ENCODE data around the gene TYK2.

DNA sequence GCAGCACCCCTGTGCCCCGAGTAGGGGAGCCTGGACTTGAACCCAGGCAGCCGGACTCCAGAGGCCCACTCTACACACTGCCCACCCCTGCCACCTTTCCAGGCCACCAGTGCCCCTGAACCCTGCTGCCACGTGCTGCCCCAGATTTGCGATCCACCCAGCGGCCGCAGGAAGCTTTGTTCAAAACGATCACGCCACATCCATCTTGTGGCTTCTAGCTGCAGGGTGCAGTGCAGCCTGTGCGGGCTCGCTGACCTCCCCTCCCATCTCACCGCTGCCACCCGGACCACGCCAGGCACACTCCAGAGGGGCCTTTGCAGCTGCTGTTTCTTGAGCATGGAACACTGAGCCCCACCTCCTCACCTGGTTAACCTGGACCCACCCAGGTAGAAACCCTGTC lies 50.8 kb downstream of the TYK2 start:
- TF ChIP-seq, protein P1, sequence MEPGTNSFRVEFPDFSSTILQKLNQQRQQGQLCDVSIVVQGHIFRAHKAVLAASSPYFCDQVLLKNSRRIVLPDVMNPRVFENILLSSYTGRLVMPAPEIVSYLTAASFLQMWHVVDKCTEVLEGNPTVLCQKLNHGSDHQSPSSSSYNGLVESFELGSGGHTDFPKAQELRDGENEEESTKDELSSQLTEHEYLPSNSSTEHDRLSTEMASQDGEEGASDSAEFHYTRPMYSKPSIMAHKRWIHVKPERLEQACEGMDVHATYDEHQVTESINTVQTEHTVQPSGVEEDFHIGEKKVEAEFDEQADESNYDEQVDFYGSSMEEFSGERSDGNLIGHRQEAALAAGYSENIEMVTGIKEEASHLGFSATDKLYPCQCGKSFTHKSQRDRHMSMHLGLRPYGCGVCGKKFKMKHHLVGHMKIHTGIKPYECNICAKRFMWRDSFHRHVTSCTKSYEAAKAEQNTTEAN (CRISPR knock-in tag; IDR thresholded peaks at IDR 0.05): no peak
- no peak for TF ChIP-seq NFE2L1 (CRISPR knock-in tag; IDR thresholded peaks at IDR 0.05)
- TF ChIP-seq NFYB (CRISPR knock-in tag; conservative IDR thresholded peaks at IDR 0.05; ENCODE audit: low read depth): no peak
- no peak for TF ChIP-seq KAT7 (CRISPR knock-in tag; IDR thresholded peaks at IDR 0.05; ENCODE audit: borderline replicate concordance)
- TF ChIP-seq, protein P2, sequence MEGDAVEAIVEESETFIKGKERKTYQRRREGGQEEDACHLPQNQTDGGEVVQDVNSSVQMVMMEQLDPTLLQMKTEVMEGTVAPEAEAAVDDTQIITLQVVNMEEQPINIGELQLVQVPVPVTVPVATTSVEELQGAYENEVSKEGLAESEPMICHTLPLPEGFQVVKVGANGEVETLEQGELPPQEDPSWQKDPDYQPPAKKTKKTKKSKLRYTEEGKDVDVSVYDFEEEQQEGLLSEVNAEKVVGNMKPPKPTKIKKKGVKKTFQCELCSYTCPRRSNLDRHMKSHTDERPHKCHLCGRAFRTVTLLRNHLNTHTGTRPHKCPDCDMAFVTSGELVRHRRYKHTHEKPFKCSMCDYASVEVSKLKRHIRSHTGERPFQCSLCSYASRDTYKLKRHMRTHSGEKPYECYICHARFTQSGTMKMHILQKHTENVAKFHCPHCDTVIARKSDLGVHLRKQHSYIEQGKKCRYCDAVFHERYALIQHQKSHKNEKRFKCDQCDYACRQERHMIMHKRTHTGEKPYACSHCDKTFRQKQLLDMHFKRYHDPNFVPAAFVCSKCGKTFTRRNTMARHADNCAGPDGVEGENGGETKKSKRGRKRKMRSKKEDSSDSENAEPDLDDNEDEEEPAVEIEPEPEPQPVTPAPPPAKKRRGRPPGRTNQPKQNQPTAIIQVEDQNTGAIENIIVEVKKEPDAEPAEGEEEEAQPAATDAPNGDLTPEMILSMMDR (IDR thresholded peaks at IDR 0.05): no peak
- TF ChIP-seq, protein P3, sequence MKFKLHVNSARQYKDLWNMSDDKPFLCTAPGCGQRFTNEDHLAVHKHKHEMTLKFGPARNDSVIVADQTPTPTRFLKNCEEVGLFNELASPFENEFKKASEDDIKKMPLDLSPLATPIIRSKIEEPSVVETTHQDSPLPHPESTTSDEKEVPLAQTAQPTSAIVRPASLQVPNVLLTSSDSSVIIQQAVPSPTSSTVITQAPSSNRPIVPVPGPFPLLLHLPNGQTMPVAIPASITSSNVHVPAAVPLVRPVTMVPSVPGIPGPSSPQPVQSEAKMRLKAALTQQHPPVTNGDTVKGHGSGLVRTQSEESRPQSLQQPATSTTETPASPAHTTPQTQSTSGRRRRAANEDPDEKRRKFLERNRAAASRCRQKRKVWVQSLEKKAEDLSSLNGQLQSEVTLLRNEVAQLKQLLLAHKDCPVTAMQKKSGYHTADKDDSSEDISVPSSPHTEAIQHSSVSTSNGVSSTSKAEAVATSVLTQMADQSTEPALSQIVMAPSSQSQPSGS (CRISPR knock-in tag; IDR thresholded peaks at IDR 0.05; ENCODE audit: borderline replicate concordance, low read depth): no peak
